ENCODE data around the gene SCGB1C2. TPM values are rescaled to one million over a fixed set of nuclear protein-coding genes. Genes with fewer than 3 reads are reported as not detected.
A peak's percentile ranks its signal among the peaks of the same experiment; 100 is the strongest.
"Not testable (repeated sequence)": the region's sequence is repeated elsewhere in the genome, so short reads cannot be mapped to it uniquely, and the experiment has no call there.

SCGB1C2 gene
- polyA plus RNA-seq (2013) = not detected in 2 replicates

DNA sequence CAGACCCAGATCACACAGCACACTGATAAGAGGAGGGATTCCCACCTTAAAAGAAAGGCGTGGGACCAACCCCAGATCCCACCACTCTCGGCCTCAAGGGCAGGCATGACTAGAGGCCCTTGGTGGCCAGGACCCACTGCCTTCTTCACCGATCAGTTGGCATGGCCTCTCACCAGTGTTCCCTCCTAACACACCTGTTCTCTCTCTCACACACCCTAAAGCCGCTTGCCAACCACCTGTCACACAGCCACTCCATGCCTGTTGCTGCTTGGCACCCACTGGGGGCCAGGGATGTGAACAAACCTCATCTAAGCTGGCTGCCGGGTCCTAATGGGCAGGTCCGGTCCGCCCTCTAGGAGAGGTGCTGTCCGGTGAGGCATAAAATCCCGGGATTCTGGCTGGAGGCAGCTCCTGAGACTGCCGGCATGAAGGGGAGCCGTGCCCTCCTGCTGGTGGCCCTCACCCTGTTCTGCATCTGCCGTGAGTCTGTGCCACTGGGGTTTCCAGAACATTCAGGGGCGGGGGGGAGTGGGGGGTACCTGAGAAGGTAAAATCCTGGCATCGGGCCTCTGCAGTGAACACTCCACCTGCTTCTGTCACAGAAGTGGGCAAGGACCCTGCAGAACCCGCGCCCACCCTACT lies at the start of gene SCGB1C2:
Gene SCGB1C2, plus strand, starts transcription at position 404 of the 642 bp plus-strand sequence. Its CDS starts 22 bp downstream, at position 426.
- not testable (repeated sequence) for H3K36me3 ChIP-seq (ENCODE audit: control insufficient read depth in 1 of 2, insufficient read depth in 2 of 2, low read length in 2 of 2); H3K4me1 ChIP-seq (ENCODE audit: control insufficient read depth in 1 of 2, insufficient read depth in 2 of 2, low read length in 2 of 2); H3K23ac ChIP-seq (ENCODE audit: low read length); H4K91ac ChIP-seq (ENCODE audit: low read depth, low read length); DNase-seq; H3K4me2 ChIP-seq (ENCODE audit: low read length); H3K14ac ChIP-seq (ENCODE audit: low read length); H2AFZ ChIP-seq (ENCODE audit: insufficient read depth, low read length, poor library complexity); H3K4me3 ChIP-seq (ENCODE audit: low read depth, low read length); H2BK120ac ChIP-seq (ENCODE audit: insufficient read depth, low read length, poor library complexity); H3K27me3 ChIP-seq (ENCODE audit: insufficient read depth, low read length); H2BK12ac ChIP-seq (ENCODE audit: low read length); H3K79me2 ChIP-seq (ENCODE audit: control insufficient read depth, insufficient read depth, low read length, poor library complexity); H3K9me3 ChIP-seq (ENCODE audit: insufficient read depth, low read depth, low read length); H3K79me1 ChIP-seq (ENCODE audit: low read length); H4K8ac ChIP-seq (ENCODE audit: low read depth, low read length); H3K18ac ChIP-seq (ENCODE audit: low read length); H3K4ac ChIP-seq (ENCODE audit: low read depth, low read length); H4K12ac ChIP-seq (ENCODE audit: low read depth, low read length); H3K9ac ChIP-seq (ENCODE audit: low read length); H2BK5ac ChIP-seq (ENCODE audit: low read depth, low read length, poor library complexity); H2AK5ac ChIP-seq (ENCODE audit: low read length); H3K27ac ChIP-seq (ENCODE audit: low read depth, low read length)
- WGBS (ENCODE audit: extremely low coverage, insufficient coverage, insufficient read length) = no CpG with 5 or more reads among the region's 16 CpGs

DNA sequence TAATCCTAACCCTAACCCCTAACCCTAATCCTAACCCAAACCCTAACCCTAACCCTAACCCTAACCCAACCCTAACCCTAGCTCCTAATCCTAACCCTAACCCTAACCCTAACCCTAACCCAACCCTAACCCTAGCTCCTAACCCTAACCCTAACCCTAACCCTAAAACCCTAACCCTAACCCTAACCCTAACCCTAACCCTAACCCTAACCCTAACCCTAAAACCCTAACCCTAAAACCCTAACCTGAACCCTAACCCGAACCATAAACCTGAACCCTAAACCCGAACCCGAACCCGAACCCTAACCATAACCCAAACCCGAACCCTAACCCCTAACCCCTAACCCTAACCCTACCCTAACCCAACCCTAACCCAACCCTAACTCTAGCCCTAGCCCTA lies 24.3 kb upstream of the SCGB1C2 start:
- not testable (repeated sequence) for H3K23ac ChIP-seq (ENCODE audit: low read length)
- WGBS (ENCODE audit: extremely low coverage, insufficient coverage, insufficient read length) = no CpG with 5 or more reads among the region's 5 CpGs

GRCh38 chr17:118339-118917 lies 18.9 kb upstream of the SCGB1C2 start:
- not testable (repeated sequence) for H3K4ac ChIP-seq (ENCODE audit: low read depth, low read length); H3K79me1 ChIP-seq (ENCODE audit: low read length); H3K27me3 ChIP-seq (ENCODE audit: insufficient read depth, low read length); H2BK5ac ChIP-seq (ENCODE audit: low read depth, low read length, poor library complexity); H3K14ac ChIP-seq (ENCODE audit: low read length); H4K12ac ChIP-seq (ENCODE audit: low read depth, low read length); H2BK120ac ChIP-seq (ENCODE audit: insufficient read depth, low read length, poor library complexity); H3K27ac ChIP-seq (ENCODE audit: low read depth, low read length); H3K4me3 ChIP-seq (ENCODE audit: low read depth, low read length); H3K9me3 ChIP-seq (ENCODE audit: insufficient read depth, low read depth, low read length); H4K8ac ChIP-seq (ENCODE audit: low read depth, low read length); H3K4me2 ChIP-seq (ENCODE audit: low read length); H3K79me2 ChIP-seq (ENCODE audit: control insufficient read depth, insufficient read depth, low read length, poor library complexity); H3K9ac ChIP-seq (ENCODE audit: low read length); H4K91ac ChIP-seq (ENCODE audit: low read depth, low read length); H2AFZ ChIP-seq (ENCODE audit: insufficient read depth, low read length, poor library complexity); H3K23ac ChIP-seq (ENCODE audit: low read length); H3K18ac ChIP-seq (ENCODE audit: low read length); H2BK12ac ChIP-seq (ENCODE audit: low read length); H2AK5ac ChIP-seq (ENCODE audit: low read length); H3K4me1 ChIP-seq (ENCODE audit: control insufficient read depth in 1 of 2, insufficient read depth in 2 of 2, low read length in 2 of 2); H3K36me3 ChIP-seq (ENCODE audit: control insufficient read depth in 1 of 2, insufficient read depth in 2 of 2, low read length in 2 of 2)
- WGBS (ENCODE audit: extremely low coverage, insufficient coverage, insufficient read length) = no CpG with 5 or more reads among the region's 20 CpGs
- DNase-seq = peak; percentile 7 to 50

More for the DNA sequence above, 24.3 kb upstream of the SCGB1C2 start:
- DNase-seq = peak in 1 of 2 donors; percentile 0
- not testable (repeated sequence) for H3K9me3 ChIP-seq (ENCODE audit: insufficient read depth, low read depth, low read length); H3K18ac ChIP-seq (ENCODE audit: low read length); H4K91ac ChIP-seq (ENCODE audit: low read depth, low read length); H2BK5ac ChIP-seq (ENCODE audit: low read depth, low read length, poor library complexity); H2AFZ ChIP-seq (ENCODE audit: insufficient read depth, low read length, poor library complexity); H3K4ac ChIP-seq (ENCODE audit: low read depth, low read length); H3K4me3 ChIP-seq (ENCODE audit: low read depth, low read length); H3K79me1 ChIP-seq (ENCODE audit: low read length); H4K12ac ChIP-seq (ENCODE audit: low read depth, low read length); H3K9ac ChIP-seq (ENCODE audit: low read length); H3K27me3 ChIP-seq (ENCODE audit: insufficient read depth, low read length); H3K14ac ChIP-seq (ENCODE audit: low read length); H3K79me2 ChIP-seq (ENCODE audit: control insufficient read depth, insufficient read depth, low read length, poor library complexity); H2BK12ac ChIP-seq (ENCODE audit: low read length); H3K36me3 ChIP-seq (ENCODE audit: control insufficient read depth in 1 of 2, insufficient read depth in 2 of 2, low read length in 2 of 2); H3K4me1 ChIP-seq (ENCODE audit: control insufficient read depth in 1 of 2, insufficient read depth in 2 of 2, low read length in 2 of 2); H4K8ac ChIP-seq (ENCODE audit: low read depth, low read length); H2BK120ac ChIP-seq (ENCODE audit: insufficient read depth, low read length, poor library complexity); H3K4me2 ChIP-seq (ENCODE audit: low read length); H2AK5ac ChIP-seq (ENCODE audit: low read length); H3K27ac ChIP-seq (ENCODE audit: low read depth, low read length)

DNA sequence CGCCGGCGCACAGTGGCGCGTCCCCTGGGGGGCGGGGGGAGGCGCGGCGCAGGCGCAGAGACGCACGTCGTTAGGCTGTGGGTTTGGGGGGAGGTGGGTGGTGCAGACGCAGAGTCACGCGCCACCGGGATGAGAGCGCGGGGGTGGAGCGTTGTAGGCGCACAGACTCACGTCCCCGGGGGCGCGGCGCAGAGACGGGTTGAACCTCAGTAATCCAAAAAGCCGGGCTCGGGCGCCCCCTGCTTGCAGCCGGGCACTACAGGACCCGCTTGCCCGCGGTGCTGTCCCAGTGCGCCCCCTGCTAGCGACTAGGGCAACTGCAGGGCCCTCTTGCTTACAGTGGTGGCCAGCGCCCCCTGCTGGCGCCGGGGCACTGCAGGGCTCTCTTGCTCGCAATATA lies 3.4 kb upstream of the SCGB1C2 start:
- not testable (repeated sequence) for H3K18ac ChIP-seq (ENCODE audit: low read length); H2AK5ac ChIP-seq (ENCODE audit: low read length); H2BK5ac ChIP-seq (ENCODE audit: low read depth, low read length, poor library complexity); H3K4me3 ChIP-seq (ENCODE audit: low read depth, low read length); H3K9me3 ChIP-seq (ENCODE audit: insufficient read depth, low read depth, low read length); H3K36me3 ChIP-seq (ENCODE audit: control insufficient read depth in 1 of 2, insufficient read depth in 2 of 2, low read length in 2 of 2); H3K79me2 ChIP-seq (ENCODE audit: control insufficient read depth, insufficient read depth, low read length, poor library complexity); H3K9ac ChIP-seq (ENCODE audit: low read length); H4K8ac ChIP-seq (ENCODE audit: low read depth, low read length); H3K4me2 ChIP-seq (ENCODE audit: low read length); H3K27ac ChIP-seq (ENCODE audit: low read depth, low read length); H4K91ac ChIP-seq (ENCODE audit: low read depth, low read length); H3K4ac ChIP-seq (ENCODE audit: low read depth, low read length); H3K79me1 ChIP-seq (ENCODE audit: low read length); H2BK120ac ChIP-seq (ENCODE audit: insufficient read depth, low read length, poor library complexity); H3K23ac ChIP-seq (ENCODE audit: low read length); H4K12ac ChIP-seq (ENCODE audit: low read depth, low read length); H2AFZ ChIP-seq (ENCODE audit: insufficient read depth, low read length, poor library complexity); H3K27me3 ChIP-seq (ENCODE audit: insufficient read depth, low read length); H3K14ac ChIP-seq (ENCODE audit: low read length); H2BK12ac ChIP-seq (ENCODE audit: low read length); H3K4me1 ChIP-seq (ENCODE audit: control insufficient read depth in 1 of 2, insufficient read depth in 2 of 2, low read length in 2 of 2)
- peak; percentile 86 to 92 for DNase-seq
- WGBS (ENCODE audit: extremely low coverage, insufficient coverage, insufficient read length) = no CpG with 5 or more reads among the region's 40 CpGs

Data from trophoblast cell (in vitro differentiated cells and primary cell).